GM18873 (cell line): ENCODE results near the gene RAVER2.

Source experiments
- ATAC-seq: cut with Tn5 transposase; IDR thresholded peaks from one replicate; pipeline ENCODE4 v1.9.1; 2021; ENCODE audit warnings: mild to moderate bottlenecking, moderate library complexity, moderate number of reproducible peaks; ENCODE audit not compliant: unreplicated experiment, low FRiP score

The RAVER2 gene

GRCh38 chr1:64843675-64844074 is 98.8 kb downstream of the RAVER2 start:
- ATAC-seq: no peak

DNA sequence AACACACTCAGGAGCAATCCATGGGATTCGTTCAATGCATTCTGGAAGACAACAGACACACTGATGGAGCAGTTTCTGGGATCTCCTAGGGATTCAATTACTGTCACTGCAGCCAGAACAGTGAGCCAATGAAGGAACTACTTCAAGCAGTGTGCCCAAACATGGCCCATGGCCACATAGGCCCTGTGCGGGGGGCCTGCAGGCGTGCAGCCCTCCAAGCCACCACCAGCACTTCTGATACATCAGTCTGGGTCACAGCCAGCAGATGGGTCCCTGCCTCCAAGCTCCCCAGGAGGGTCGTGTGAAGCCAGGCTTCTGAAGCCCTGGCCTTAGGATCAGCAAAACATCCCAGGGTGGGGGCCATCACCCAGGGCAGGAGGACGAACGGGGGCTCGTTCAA is 99.3 kb downstream of the RAVER2 start:
- no peak for ATAC-seq

GRCh38 chr1:64844609-64845008 is 99.7 kb downstream of the RAVER2 start:
- no peak for ATAC-seq

GRCh38 chr1:64845831-64846425 is 101.1 kb downstream of the RAVER2 start:
- no peak for ATAC-seq

DNA sequence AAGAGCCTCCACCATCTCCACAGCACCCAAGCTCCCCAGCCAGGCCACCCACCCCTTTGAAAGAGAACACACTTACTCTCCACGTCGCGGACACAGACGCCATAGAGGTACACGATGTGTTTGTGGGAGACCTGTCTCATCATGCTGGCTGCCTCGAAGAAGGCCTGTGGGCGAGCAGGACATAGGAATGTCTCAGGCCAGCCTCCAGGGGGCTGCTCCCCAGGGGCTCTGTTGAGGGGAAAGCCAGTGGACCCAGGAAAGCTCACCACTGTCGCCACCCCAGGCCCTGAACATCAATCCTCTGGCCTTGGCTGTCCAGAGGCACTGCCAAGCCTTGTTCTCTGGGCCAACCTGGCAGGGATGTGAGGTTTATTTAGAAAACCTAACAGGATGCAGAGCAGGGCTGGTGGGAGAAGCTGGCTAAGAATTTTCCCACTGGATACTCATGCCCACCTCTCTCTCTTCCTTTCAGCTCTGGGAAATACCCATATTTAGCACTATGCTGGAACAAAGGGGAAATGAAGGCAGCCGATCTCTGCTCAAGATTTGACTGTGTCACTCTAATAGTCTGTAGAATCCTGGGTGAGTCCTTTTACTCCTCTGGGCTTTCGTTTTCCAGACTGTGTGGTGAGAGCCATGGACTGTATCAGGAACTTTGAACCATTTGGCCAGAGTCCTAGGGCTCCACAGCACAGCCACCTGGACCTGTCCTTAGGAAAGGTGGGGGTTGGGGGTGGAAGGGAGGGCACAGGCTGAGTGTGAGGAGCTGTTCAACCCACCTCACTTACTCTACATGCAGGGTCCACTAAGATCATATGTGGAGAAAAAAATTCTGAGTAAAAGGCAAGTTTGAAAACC is 101.9 kb downstream of the RAVER2 start:
- ATAC-seq: no peak

GRCh38 chr1:64847666-64848065 is 102.8 kb downstream of the RAVER2 start:
- no peak for ATAC-seq

DNA sequence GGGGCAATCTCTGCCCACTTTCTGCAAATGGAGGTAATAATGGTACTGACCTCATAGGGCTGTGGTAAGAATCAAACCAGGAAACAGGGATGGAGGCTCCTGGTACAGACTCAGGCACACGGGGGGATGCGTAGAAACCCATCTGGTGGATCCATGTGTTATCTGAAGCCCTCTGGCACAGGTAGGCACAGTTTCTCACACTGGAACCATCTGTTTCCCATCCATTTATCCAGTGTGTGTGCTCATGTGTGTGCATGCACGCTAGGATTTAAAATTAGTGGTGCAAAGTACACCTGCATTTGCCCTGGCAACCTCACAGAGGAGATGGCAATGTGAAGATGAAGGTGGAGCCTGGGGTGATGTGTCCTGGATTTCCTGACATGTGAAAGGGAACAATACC is 103.3 kb downstream of the RAVER2 start:
- no peak for ATAC-seq

- no peak for ATAC-seq
These were observed 103.9 kb downstream of the RAVER2 start for GRCh38 chr1:64848803-64849202.

DNA sequence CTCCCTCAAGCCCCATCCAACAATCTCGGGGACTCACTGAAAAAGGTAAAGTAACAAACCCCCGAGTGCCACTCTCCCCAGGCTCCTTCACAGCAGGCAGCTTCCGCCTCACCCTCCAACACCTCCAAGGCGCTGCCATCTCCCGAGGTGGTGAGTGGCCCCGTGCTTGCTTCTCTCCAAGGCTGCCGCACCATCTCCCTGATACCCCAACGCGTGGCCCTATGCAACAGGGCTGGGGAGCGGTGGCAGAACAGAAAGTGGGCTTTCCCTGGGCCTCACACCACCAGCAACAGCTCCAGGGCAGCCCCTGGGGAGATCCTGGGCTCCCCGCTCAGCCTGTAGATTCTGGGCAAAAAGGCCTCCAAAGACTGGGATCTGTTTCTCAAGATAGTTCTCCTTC is 105.1 kb downstream of the RAVER2 start:
- no peak for ATAC-seq

GRCh38 chr1:64850846-64851245 is 106.0 kb downstream of the RAVER2 start:
- ATAC-seq: no peak

DNA sequence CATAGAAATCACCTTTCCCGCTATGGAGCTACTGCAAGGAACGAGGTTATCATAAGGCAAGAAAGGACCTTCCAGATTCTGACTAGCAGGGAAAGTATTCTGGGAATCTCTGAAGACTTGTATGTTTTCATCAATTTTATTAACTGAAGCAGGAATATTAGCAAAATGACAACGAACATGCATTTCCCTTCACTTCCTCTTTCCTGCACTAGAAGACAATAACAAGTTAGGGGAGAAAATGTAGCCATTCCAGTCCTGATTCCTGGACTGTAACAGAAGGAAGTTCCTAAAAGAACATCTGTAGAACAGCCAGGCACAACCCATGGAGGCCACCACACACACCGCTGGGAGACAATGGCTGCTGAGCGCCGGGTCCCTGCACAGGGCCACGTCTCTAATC is 106.8 kb downstream of the RAVER2 start:
- ATAC-seq: no peak

DNA sequence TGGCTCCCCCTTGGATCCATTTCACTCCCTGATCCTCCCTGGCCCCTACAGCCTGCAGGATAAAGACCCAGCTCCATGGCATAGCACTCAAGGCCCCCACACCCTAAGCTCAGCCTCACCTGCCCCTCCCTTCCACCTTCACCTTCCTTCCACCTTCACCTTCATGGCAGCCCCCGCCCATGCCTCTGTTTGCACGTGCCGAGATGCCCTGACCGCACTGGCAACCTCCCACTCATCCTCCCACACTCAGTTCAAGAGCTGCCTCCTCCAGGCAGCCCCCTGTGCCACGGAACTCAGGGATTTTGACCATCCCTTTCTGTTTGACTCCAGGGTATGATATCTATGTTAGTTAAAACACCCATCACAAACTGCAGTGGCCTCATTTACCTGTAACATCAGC is 109.8 kb downstream of the RAVER2 start:
- ATAC-seq: no peak

GRCh38 chr1:64855557-64855956 is 110.7 kb downstream of the RAVER2 start:
- no peak for ATAC-seq

DNA sequence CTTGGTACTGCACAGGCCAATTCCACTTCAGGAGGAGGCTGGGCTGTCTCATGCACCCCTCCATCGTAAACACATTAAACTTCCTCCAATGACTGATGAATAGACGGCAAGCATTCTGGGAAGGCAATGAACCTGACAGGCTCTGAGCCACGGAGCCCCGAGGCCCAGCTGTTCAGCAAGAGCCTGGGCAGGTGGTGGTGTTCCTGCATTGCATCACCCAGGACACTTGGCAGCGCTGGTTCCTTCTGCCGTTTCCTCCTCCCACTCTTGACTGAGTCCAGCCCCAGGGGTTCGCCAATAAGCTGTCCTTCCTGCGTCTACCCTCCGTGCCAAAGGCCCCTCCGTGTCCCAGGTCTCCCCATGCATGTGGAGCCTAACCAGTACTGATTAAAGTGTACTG is 111.7 kb downstream of the RAVER2 start:
- ATAC-seq: no peak

- ATAC-seq: no peak
These were observed 112.5 kb downstream of the RAVER2 start for GRCh38 chr1:64857347-64857746.

GRCh38 chr1:64861611-64862010 is 116.7 kb downstream of the RAVER2 start:
- no peak for ATAC-seq

DNA sequence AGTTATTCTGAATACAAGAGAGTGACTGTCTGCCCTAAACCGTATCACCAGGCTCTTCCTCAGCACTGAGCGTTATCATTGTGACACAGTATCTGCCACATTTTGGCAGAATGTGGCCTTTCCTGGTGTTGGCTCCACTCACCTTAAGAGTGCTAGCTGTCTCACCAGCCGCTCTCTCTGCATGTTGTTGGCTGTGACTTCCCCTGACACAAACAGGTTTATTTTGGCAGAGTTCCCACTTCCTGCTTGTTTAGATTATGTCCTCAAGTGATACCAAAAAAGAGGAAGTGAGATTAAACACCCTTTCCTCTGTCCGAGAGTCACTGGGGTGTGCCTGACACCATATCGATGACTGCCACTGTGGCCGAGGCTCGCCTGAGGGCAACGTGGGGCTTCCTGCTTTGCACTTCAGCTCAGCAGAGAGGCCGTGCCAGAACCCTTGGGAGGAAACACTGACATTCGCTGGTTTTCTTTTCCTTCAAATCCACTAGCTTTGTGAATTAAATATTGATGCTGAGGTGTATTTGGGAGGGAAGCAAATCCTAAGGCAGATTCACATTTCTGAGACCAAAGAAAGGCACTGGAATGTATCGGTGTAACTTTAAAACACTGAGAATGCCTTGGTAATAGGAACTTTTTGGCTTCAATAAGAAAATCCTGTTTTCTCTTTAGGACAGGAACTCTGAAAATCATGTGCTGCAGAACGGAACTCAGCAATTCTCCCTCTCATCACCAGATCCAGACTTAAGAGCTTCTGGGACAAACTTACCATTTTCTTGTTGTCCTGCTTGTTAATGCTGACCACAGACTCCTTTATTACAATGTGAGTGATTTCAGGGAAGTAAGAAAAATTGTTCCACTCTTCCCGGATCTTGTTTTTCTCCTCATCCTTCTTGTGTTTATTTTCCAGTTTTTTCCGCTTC is 119.4 kb downstream of the RAVER2 start:
- peak; percentile 100 for ATAC-seq

DNA sequence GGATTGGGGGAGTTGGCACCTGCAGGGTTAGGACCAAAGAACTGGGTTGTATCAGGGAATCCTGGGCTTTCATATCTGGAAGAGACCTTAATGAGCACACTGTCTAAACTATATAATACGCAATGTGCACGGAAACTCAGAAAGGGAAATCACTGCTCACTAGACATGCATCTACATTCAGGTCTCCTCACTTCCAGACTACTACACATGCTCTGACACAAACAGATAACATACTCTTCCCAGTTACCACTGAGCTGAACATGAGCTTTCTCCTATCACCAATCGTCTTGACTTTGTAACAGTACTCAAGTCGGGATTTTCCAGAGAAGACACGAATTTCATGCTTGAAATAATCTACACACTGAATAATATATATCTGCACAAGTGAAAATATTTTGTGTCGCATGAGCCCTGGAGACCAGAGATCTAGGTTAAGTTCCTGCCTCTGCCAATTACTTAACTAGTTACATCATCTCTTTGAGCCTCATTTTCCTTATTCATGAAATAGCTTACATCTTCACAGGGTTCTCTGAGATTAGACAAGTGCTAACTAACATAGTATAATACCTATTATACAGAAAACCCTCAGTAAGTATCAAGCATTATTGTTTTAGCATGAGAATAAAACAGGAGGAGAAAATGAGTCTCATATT is 120.4 kb downstream of the RAVER2 start:
- ATAC-seq: no peak

DNA sequence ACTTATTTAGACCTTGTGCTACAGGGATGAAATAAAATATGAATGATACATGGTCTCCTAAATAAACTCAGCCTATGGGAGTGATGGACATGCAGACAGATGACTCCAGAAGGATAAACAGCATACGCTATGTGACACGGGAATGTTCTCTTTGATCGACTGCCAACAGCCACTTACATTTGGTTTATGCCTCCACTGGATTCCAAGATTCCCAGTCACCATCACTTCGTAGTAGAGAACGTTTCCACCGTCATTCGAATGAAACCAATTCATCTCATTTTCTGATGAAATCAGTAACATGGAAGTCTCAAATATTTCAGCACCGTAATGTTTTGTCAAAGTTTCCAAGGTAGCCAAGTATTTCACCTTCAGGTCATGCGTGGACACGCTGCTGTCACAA is 121.8 kb downstream of the RAVER2 start:
- ATAC-seq: no peak

DNA sequence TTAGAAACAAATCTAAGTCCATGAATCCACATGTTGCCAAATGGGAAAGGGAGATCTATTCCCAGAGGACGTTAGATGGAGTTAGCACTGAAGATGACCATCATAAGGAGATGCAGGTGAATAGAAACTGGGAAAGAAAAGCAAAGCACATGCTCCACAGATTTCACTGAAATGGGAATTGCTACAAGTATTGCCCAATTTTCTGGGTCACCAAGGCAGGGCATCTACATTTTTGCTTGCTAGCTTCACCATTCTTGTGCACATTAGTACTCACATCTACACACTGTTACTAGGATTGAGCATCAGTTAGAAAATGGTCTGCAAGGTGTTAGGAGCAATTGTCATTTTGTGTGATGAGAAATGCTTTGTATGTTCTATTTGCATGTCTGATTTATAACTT is 122.4 kb downstream of the RAVER2 start:
- ATAC-seq: no peak

DNA sequence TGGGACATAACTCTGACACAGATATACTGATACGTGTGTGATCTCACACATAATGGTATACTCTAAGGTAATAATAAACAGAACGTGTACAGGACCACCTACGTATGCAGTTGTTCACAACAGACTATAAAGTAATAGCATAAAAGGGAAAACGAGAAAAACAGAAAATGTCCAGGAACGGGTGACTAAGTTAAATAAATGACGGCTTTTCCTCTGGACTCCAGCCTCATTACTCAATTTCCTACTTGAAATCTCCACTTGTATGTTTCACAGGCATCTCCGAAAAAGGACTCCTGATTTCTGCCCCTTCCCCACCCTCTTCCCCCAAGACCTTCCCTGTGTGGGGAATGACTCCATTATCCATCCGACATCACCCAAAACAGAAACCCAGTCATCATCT is 126.4 kb downstream of the RAVER2 start:
- ATAC-seq: no peak
